GM19193 (cell line): ENCODE results near the gene SMAP1.

Experiments used
- POLR2A ChIP-seq: IDR thresholded peaks from 4 replicates; pipeline ENCODE4 v1.6.1; 2011; ENCODE audit not compliant: insufficient read depth, insufficient read length; ENCODE audit errors: extremely low read depth

Gene SMAP1

GRCh38 chr6:70668499-70668812 lies 773 bp downstream of the SMAP1 start:
- TF ChIP-seq POLR2A, result no peak

GRCh38 chr6:70669133-70669532 lies 1.4 kb downstream of the SMAP1 start:
- no peak for TF ChIP-seq POLR2A

- no peak for TF ChIP-seq POLR2A
These were observed 4.9 kb downstream of the SMAP1 start for GRCh38 chr6:70672549-70672948.

- TF ChIP-seq POLR2A, result no peak
These were observed 5.4 kb downstream of the SMAP1 start for GRCh38 chr6:70673054-70673453.

GRCh38 chr6:70673601-70674000 lies 5.9 kb downstream of the SMAP1 start:
- TF ChIP-seq POLR2A, result no peak

GRCh38 chr6:70675822-70676221 lies 8.1 kb downstream of the SMAP1 start:
- no peak for TF ChIP-seq POLR2A

GRCh38 chr6:70676821-70677220 lies 9.1 kb downstream of the SMAP1 start:
- TF ChIP-seq POLR2A, result no peak

GRCh38 chr6:70680396-70680795 lies 12.7 kb downstream of the SMAP1 start:
- TF ChIP-seq POLR2A, result no peak

- TF ChIP-seq POLR2A, result no peak
These were observed 17.3 kb downstream of the SMAP1 start for GRCh38 chr6:70684794-70685493.

- no peak for TF ChIP-seq POLR2A
These were observed 18.0 kb downstream of the SMAP1 start for GRCh38 chr6:70685494-70686180.

- TF ChIP-seq POLR2A, result no peak
These were observed 19.0 kb downstream of the SMAP1 start for GRCh38 chr6:70686548-70687133.

GRCh38 chr6:70693887-70694286 lies 26.2 kb downstream of the SMAP1 start:
- no peak for TF ChIP-seq POLR2A

- no peak for TF ChIP-seq POLR2A
These were observed 26.7 kb downstream of the SMAP1 start for GRCh38 chr6:70694371-70694770.

- TF ChIP-seq POLR2A, result no peak
These were observed 33.5 kb downstream of the SMAP1 start for GRCh38 chr6:70700922-70701876.

GRCh38 chr6:70705772-70706171 lies 38.1 kb downstream of the SMAP1 start:
- TF ChIP-seq POLR2A, result no peak
